Small intestine (tissue), 7 donors: ENCODE data around the gene TMEM37. TPM values are rescaled to one million over a fixed set of nuclear protein-coding genes. Genes with fewer than 3 reads are reported as not detected.

Experiments used
- DNase-seq, 2 donors: peaks; one replicate each; pipeline versions ENCODE4 v3.0.0 to v3.0.0-alpha.2; 2013
- FAIRE-seq: peaks from 2 replicates; lab custom pipeline; 2012; peaks lifted over from hg19 to GRCh38; lab: Jason Lieb, UNC
- H3K27ac ChIP-seq, 3 donors: one replicate each; pipeline ENCODE4 v1.5.1; 2013; ENCODE audit warnings: low read length in 2 of 3, mild to moderate bottlenecking in 2 of 3, control low read depth in 1 of 3, inconsistent platforms in 1 of 3, low read depth in 1 of 3, moderate library complexity in 1 of 3
- H3K27me3 ChIP-seq, 3 donors: one replicate each; pipeline ENCODE4 v1.6.1; 2013; ENCODE audit warnings: low read length in 3 of 3, inconsistent platforms in 1 of 3; ENCODE audit not compliant: control insufficient read depth in 3 of 3, insufficient read depth in 3 of 3
- H3K36me3 ChIP-seq, 3 donors: one replicate each; pipeline ENCODE4 v1.6.1; 2013; ENCODE audit warnings: low read length in 3 of 3, inconsistent platforms in 1 of 3, low read depth in 1 of 3, mild to moderate bottlenecking in 1 of 3, moderate library complexity in 1 of 3; ENCODE audit not compliant: control insufficient read depth in 3 of 3, insufficient read depth in 2 of 3
- H3K4me1 ChIP-seq, 3 donors: one replicate each; pipeline ENCODE4 v1.6.1; 2013; ENCODE audit warnings: low read length in 2 of 3, inconsistent platforms in 1 of 3, low read depth in 1 of 3, mild to moderate bottlenecking in 1 of 3, moderate library complexity in 1 of 3; ENCODE audit not compliant: control insufficient read depth in 3 of 3, insufficient read depth in 2 of 3
- H3K4me3 ChIP-seq, 3 donors: one replicate each; pipeline ENCODE4 v1.5.1; 2013; ENCODE audit warnings: low read length in 3 of 3, control low read depth in 1 of 3, inconsistent platforms in 1 of 3, low read depth in 1 of 3, mild to moderate bottlenecking in 1 of 3, moderate library complexity in 1 of 3
- H3K9me3 ChIP-seq, 2 donors: one replicate each; pipeline ENCODE4 v1.6.1; 2013; ENCODE audit warnings: low read depth in 1 of 2, low read length in 1 of 2; ENCODE audit not compliant: control insufficient read depth in 2 of 2, insufficient read depth in 1 of 2
- WGBS, 3 donors: extraction: QIAGEN DNeasy Blood & Tissue Kit; methylation state at CpG; one replicate each; pipeline ENCODE4 v1.1.7; 2013; 5-methylcytosine and 5-hydroxymethylcytosine counted together
- polyA plus RNA-seq, 4 donors: library from polyadenylated mRNA; stranded (reverse) in 3 of 4; unstranded in 1 of 4; fragments of 200-250 nt in 3 of 4; fragments of 120-200 nt in 1 of 4; gene quantifications; one replicate each; pipeline versions ENCODE4 v1.2.1 to v1.2.3, GENCODE V29; 2013
- donor health status: healthy with polysubstance abuse.
- donor health status: control.
- donor health status: control.
- donor health status: Bipolar disorder and iron deficiency.
- donor health status: healthy.

TMEM37 gene
- polyA plus RNA-seq, 4 donors: 43.2 to 124 (median 84.3) TPM

GRCh38 chr2:119483395-119483753 is 51.7 kb downstream of the TMEM37 start:
- WGBS, 3 donors: 77 to 80% (median 77%) methylated on average over 5 of the region's 5 CpGs
- no peaks in the 10 kb centered on the region for H3K27me3 ChIP-seq
- H3K27ac ChIP-seq: no peak overlapping the region
- FAIRE-seq (no peak), DNase-seq (no peak)
- H3K36me3 ChIP-seq: peaks cover 0 to 61% (median 0%) of the 10 kb centered on the region in 3 donors
- H3K4me3 ChIP-seq: no peak overlapping the region
- H3K4me1 ChIP-seq: peaks cover 3 to 64% (median 4%) of the 10 kb centered on the region in 3 donors
- no peaks in the 10 kb centered on the region for H3K9me3 ChIP-seq

- WGBS, 3 donors: 82 to 91% (median 90%) methylated on average over 11 of the region's 11 CpGs
- Histone ChIP-seq H3K9me3 (no peaks in the 10 kb centered on the region), H3K27ac (no peak overlapping the region), H3K4me3 (no peak overlapping the region), H3K27me3 (no peaks in the 10 kb centered on the region), H3K36me3 (peaks cover 0 to 64% (median 0%) of the 10 kb centered on the region in 3 donors), H3K4me1 (peaks cover 3 to 67% (median 4%) of the 10 kb centered on the region in 3 donors)
- no peak for DNase-seq
- FAIRE-seq: no peak
Measured at GRCh38 chr2:119483896-119484718, 52.5 kb downstream of the TMEM37 start.

- Histone ChIP-seq H3K4me1 (peaks cover 3 to 70% (median 4%) of the 10 kb centered on the region in 3 donors), H3K4me3 (no peak overlapping the region), H3K9me3 (no peaks in the 10 kb centered on the region), H3K27me3 (no peaks in the 10 kb centered on the region), H3K27ac (no peak overlapping the region), H3K36me3 (peaks cover 0 to 65% (median 0%) of the 10 kb centered on the region in 3 donors)
- WGBS, 3 donors: 73 to 82% (median 77%) methylated on average over 6 of the region's 6 CpGs
- FAIRE-seq (no peak), DNase-seq (no peak)
Measured at GRCh38 chr2:119484834-119485233, 53.2 kb downstream of the TMEM37 start.

- H3K9me3 ChIP-seq: no peaks in the 10 kb centered on the region
- H3K27me3 ChIP-seq: no peaks in the 10 kb centered on the region
- DNase-seq: no peak
- no peak overlapping the region for H3K27ac ChIP-seq
- 73 to 76% (median 74%) methylated on average over 12 of the region's 12 CpGs for WGBS, 3 donors
- H3K4me3 ChIP-seq: no peak overlapping the region
- H3K36me3 ChIP-seq: peaks cover 0 to 71% (median 0%) of the 10 kb centered on the region in 3 donors
- peaks cover 3 to 71% (median 4%) of the 10 kb centered on the region in 3 donors for H3K4me1 ChIP-seq
- no peak for FAIRE-seq
Measured at GRCh38 chr2:119485336-119486110, 53.9 kb downstream of the TMEM37 start.

GRCh38 chr2:119486196-119486827 is 54.7 kb downstream of the TMEM37 start:
- Histone ChIP-seq H3K27me3 (no peaks in the 10 kb centered on the region), H3K4me3 (no peak overlapping the region), H3K9me3 (no peaks in the 10 kb centered on the region), H3K27ac (peak overlapping the region; percentile 87 to 97 (median 96)), H3K4me1 (peaks cover 3 to 71% (median 4%) of the 10 kb centered on the region in 3 donors), H3K36me3 (peaks cover 0 to 76% (median 0%) of the 10 kb centered on the region in 3 donors)
- DNase-seq (no peak), FAIRE-seq (no peak)
- 55 to 75% (median 61%) methylated on average over 10 of the region's 10 CpGs for WGBS, 3 donors

- no peak overlapping the region for H3K4me3 ChIP-seq
- no peak for DNase-seq
- peak overlapping the region; percentile 87 to 97 (median 96) for H3K27ac ChIP-seq
- H3K9me3 ChIP-seq: no peaks in the 10 kb centered on the region
- no peak for FAIRE-seq
- peaks cover 3 to 71% (median 4%) of the 10 kb centered on the region in 3 donors for H3K4me1 ChIP-seq
- H3K27me3 ChIP-seq: no peaks in the 10 kb centered on the region
- H3K36me3 ChIP-seq: peaks cover 0 to 71% (median 0%) of the 10 kb centered on the region in 3 donors
- 47 to 53% (median 52%) methylated on average over 6 to 7 of the region's 7 CpGs for WGBS, 3 donors
Measured at GRCh38 chr2:119486886-119487285, 55.2 kb downstream of the TMEM37 start.

- FAIRE-seq: no peak
- H3K27me3 ChIP-seq: no peaks in the 10 kb centered on the region
- WGBS, 3 donors: 12 to 20% (median 13%) methylated on average over 9 of the region's 9 CpGs
- peak; percentile 96 for DNase-seq
- H3K9me3 ChIP-seq: no peaks in the 10 kb centered on the region
- no peak overlapping the region for H3K4me3 ChIP-seq
- H3K36me3 ChIP-seq: peaks cover 0 to 65% (median 0%) of the 10 kb centered on the region in 3 donors
- peaks cover 0 to 70% (median 4%) of the 10 kb centered on the region in 3 donors for H3K4me1 ChIP-seq
- H3K27ac ChIP-seq: peak overlapping the region; percentile 87 to 97 (median 96)
Measured at GRCh38 chr2:119487434-119488244, 56.0 kb downstream of the TMEM37 start.
